ENCODE measurements around the gene SLC16A10. TPM values are rescaled to one million over a fixed set of nuclear protein-coding genes. Genes with fewer than 3 reads are reported as not detected.
A peak's percentile ranks its signal among the peaks of the same experiment; 100 is the strongest.
"Not testable (repeated sequence)": the region's sequence is repeated elsewhere in the genome, so short reads cannot be mapped to it uniquely, and the experiment has no call there.

The SLC16A10 gene
- total and polyA plus RNA-seq, 7 donors, result 13.9 to 106 (median 43.1) TPM

GRCh38 chr6:111137489-111138093 lies 50.3 kb downstream of the SLC16A10 start:
- not testable (repeated sequence) for DNase-seq
- WGBS, 3 donors, result 74 to 89% (median 81%) methylated on average over 14 of the region's 14 CpGs

GRCh38 chr6:111147440-111147839 lies 60.1 kb downstream of the SLC16A10 start:
- no peak for DNase-seq
- Histone ChIP-seq H3K4me1 (peaks cover 10% of the 10 kb centered on the region), H3K27ac (no peak overlapping the region), H3K27me3 (ENCODE audit: insufficient read depth in 3 of 3, low read length in 2 of 3) (no peaks in the 10 kb centered on the region), H3K4me3 (no peak overlapping the region), H3K9me3 (no peaks in the 10 kb centered on the region), H3K36me3 (ENCODE audit: insufficient read depth in 1 of 2, low read depth in 1 of 2) (peaks cover 2 to 10% of the 10 kb centered on the region in 2 donors)
- intact Hi-C loops (cut with DNase I), result no loop called here
- ATAC-seq, result peak in 2 of 4 donors; percentile 19 to 28
- no peak for TF ChIP-seq CTCF (IDR thresholded peaks at IDR 0.05)
- 38 to 68% (median 43%) methylated on average over 3 of the region's 3 CpGs for WGBS, 3 donors

More at GRCh38 chr6:111137489-111138093, 50.3 kb downstream of the SLC16A10 start:
- H3K27ac ChIP-seq; H3K9me3 ChIP-seq; H3K4me3 ChIP-seq; H3K27me3 ChIP-seq (ENCODE audit: insufficient read depth in 3 of 3, low read length in 2 of 3); intact Hi-C loops (cut with DNase I); ATAC-seq: not testable (repeated sequence)
- peaks cover 31% of the 10 kb centered on the region for H3K4me1 ChIP-seq
- peaks cover 0 to 40% of the 10 kb centered on the region in 2 donors for H3K36me3 ChIP-seq (ENCODE audit: insufficient read depth in 1 of 2, low read depth in 1 of 2)

GRCh38 chr6:111148110-111148509 lies 60.8 kb downstream of the SLC16A10 start:
- WGBS, 3 donors, result 76 to 94% (median 92%) methylated on average over 1 of the region's 1 CpG
- Histone ChIP-seq H3K9me3 (no peaks in the 10 kb centered on the region), H3K4me1 (peaks cover 10% of the 10 kb centered on the region), H3K36me3 (ENCODE audit: insufficient read depth in 1 of 2, low read depth in 1 of 2) (peaks cover 2 to 4% of the 10 kb centered on the region in 2 donors), H3K27me3 (ENCODE audit: insufficient read depth in 3 of 3, low read length in 2 of 3) (no peaks in the 10 kb centered on the region), H3K27ac (no peak overlapping the region), H3K4me3 (no peak overlapping the region)
- intact Hi-C loops (cut with DNase I), result no loop called here
- no peak for TF ChIP-seq CTCF (IDR thresholded peaks at IDR 0.05)
- DNase-seq, result no peak
- ATAC-seq, result no peak

GRCh38 chr6:111150577-111150976 lies 63.3 kb downstream of the SLC16A10 start:
- TF ChIP-seq CTCF (IDR thresholded peaks at IDR 0.05), result no peak
- DNase-seq, result no peak
- Histone ChIP-seq H3K9me3 (no peaks in the 10 kb centered on the region), H3K36me3 (ENCODE audit: insufficient read depth in 1 of 2, low read depth in 1 of 2) (peaks cover 2 to 4% of the 10 kb centered on the region in 2 donors), H3K4me3 (no peak overlapping the region), H3K4me1 (peaks cover 10% of the 10 kb centered on the region), H3K27ac (no peak overlapping the region), H3K27me3 (ENCODE audit: insufficient read depth in 3 of 3, low read length in 2 of 3) (no peaks in the 10 kb centered on the region)
- 4 to 45% (median 14%) methylated on average over 1 of the region's 1 CpG for WGBS, 3 donors
- intact Hi-C loops (cut with DNase I), result no loop called here
- peak in 1 of 4 donors; percentile 35 for ATAC-seq

- 31 to 57% (median 35%) methylated on average over 4 of the region's 4 CpGs for WGBS, 3 donors
- ATAC-seq (peak; percentile 59 to 87 (median 82)), DNase-seq (no peak)
- no peak for TF ChIP-seq CTCF (IDR thresholded peaks at IDR 0.05)
- no peak overlapping the region for H3K4me3 ChIP-seq
- peaks cover 2 to 9% of the 10 kb centered on the region in 2 donors for H3K36me3 ChIP-seq (ENCODE audit: insufficient read depth in 1 of 2, low read depth in 1 of 2)
- peaks cover 8% of the 10 kb centered on the region for H3K4me1 ChIP-seq
- no peaks in the 10 kb centered on the region for H3K27me3 ChIP-seq (ENCODE audit: insufficient read depth in 3 of 3, low read length in 2 of 3)
- intact Hi-C loops (cut with DNase I), result loop anchor here in 1 of 2 donors (2.0 kb wide), 1 partner anchor 52 kb away; no protein-coding TSS in a partner anchor
- H3K9me3 ChIP-seq, result peaks cover 5% of the 10 kb centered on the region
- H3K27ac ChIP-seq, result no peak overlapping the region
Observed at GRCh38 chr6:111154981-111155380, 67.7 kb downstream of the SLC16A10 start.

All from psoas muscle (tissue), 8 donors.